ENCODE data around the gene RGS17.
"Not testable (repeated sequence)": the region's sequence is repeated elsewhere in the genome, so short reads cannot be mapped to it uniquely, and the experiment has no call there.

Gene RGS17

GRCh38 chr6:153123801-153124200 lies 7.3 kb downstream of the RGS17 start:
- DNase-seq: peak; percentile 59

- DNase-seq: no peak
These were observed 9.8 kb downstream of the RGS17 start for GRCh38 chr6:153121311-153121710.

- peak; percentile 53 for DNase-seq
These were observed 12.8 kb downstream of the RGS17 start for GRCh38 chr6:153117986-153118879.

GRCh38 chr6:153111082-153111481 lies 20.0 kb downstream of the RGS17 start:
- not testable (repeated sequence) for DNase-seq

GRCh38 chr6:153110612-153111011 lies 20.5 kb downstream of the RGS17 start:
- DNase-seq: not testable (repeated sequence)

GRCh38 chr6:153108315-153108714 lies 22.8 kb downstream of the RGS17 start:
- no peak for DNase-seq

- no peak for DNase-seq
These were observed 25.1 kb downstream of the RGS17 start for GRCh38 chr6:153106021-153106420.

- no peak for DNase-seq
These were observed 26.9 kb downstream of the RGS17 start for GRCh38 chr6:153104220-153104619.

- no peak for DNase-seq
These were observed 27.8 kb downstream of the RGS17 start for GRCh38 chr6:153103319-153103655.

- DNase-seq: no peak
These were observed 28.3 kb downstream of the RGS17 start for GRCh38 chr6:153102605-153103318.

GRCh38 chr6:153101461-153101860 lies 29.6 kb downstream of the RGS17 start:
- DNase-seq: peak; percentile 42

GRCh38 chr6:153099636-153100035 lies 31.4 kb downstream of the RGS17 start:
- DNase-seq: no peak

GRCh38 chr6:153096792-153097191 lies 34.3 kb downstream of the RGS17 start:
- DNase-seq: no peak

- DNase-seq: no peak
These were observed 35.1 kb downstream of the RGS17 start for GRCh38 chr6:153096031-153096430.

GRCh38 chr6:153092082-153093013 lies 38.7 kb downstream of the RGS17 start:
- no peak for DNase-seq

GRCh38 chr6:153090241-153090930 lies 40.7 kb downstream of the RGS17 start:
- no peak for DNase-seq

- no peak for DNase-seq
These were observed 42.3 kb downstream of the RGS17 start for GRCh38 chr6:153088796-153089195.

- DNase-seq: no peak
These were observed 43.6 kb downstream of the RGS17 start for GRCh38 chr6:153087436-153087835.

- DNase-seq: no peak
These were observed 44.7 kb downstream of the RGS17 start for GRCh38 chr6:153086225-153086990.

- no peak for DNase-seq
These were observed 45.8 kb downstream of the RGS17 start for GRCh38 chr6:153085239-153085638.

GRCh38 chr6:153084393-153084792 lies 46.7 kb downstream of the RGS17 start:
- DNase-seq: no peak

- no peak for DNase-seq
These were observed 47.2 kb downstream of the RGS17 start for GRCh38 chr6:153083869-153084268.
